GM12864 (cell line): Measurements from ENCODE around the gene DGCR8.

ENCODE experiments used
- DNase-seq: peaks from one replicate; pipeline ENCODE4 v3.0.0-alpha.2; 2011; ENCODE audit warnings: low read depth
- H3K4me3 ChIP-seq: 2 replicates; pipeline ENCODE4 v1.5.1; 2011; ENCODE audit warnings: mild to moderate bottlenecking, low read depth, low read length, control low read depth
- CTCF ChIP-seq: IDR thresholded peaks from 2 replicates; pipeline ENCODE4 v1.5.1; 2011; ENCODE audit warnings: low read depth, mild to moderate bottlenecking, moderate library complexity, low read length, control low read depth, inconsistent platforms; ENCODE audit errors: missing control alignments

Gene DGCR8

GRCh38 chr22:20112623-20113511 is 32.8 kb downstream of the DGCR8 start:
- DNase-seq, result no peak
- no peak overlapping the region for H3K4me3 ChIP-seq
- no peak for TF ChIP-seq CTCF

- no peak for TF ChIP-seq CTCF
- DNase-seq, result no peak
- no peak overlapping the region for H3K4me3 ChIP-seq
Measured at GRCh38 chr22:20113551-20114310, 33.7 kb downstream of the DGCR8 start.

GRCh38 chr22:20114506-20115475 is 34.8 kb downstream of the DGCR8 start:
- no peak for TF ChIP-seq CTCF
- no peak for DNase-seq
- no peak overlapping the region for H3K4me3 ChIP-seq

GRCh38 chr22:20115691-20116375 is 35.8 kb downstream of the DGCR8 start, which contains the start of gene RANBP1:
RANBP1 (plus strand) TSS chr22:20116104; CDS start chr22:20116185, 81 bp downstream.
- DNase-seq, result no peak
- peak within 1 kb of the TSS; percentile 96 for H3K4me3 ChIP-seq
- TF ChIP-seq CTCF, result no peak

- TF ChIP-seq CTCF, result no peak
- DNase-seq, result no peak
- H3K4me3 ChIP-seq, result peak overlapping the region; percentile 96
Measured at GRCh38 chr22:20116376-20116950, 36.4 kb downstream of the DGCR8 start.
